Occipital lobe (tissue), 2 donors: ENCODE results near the gene DLX4. TPM values are rescaled to one million over a fixed set of nuclear protein-coding genes. Genes with fewer than 3 reads are reported as not detected.

Source experiments
- DNase-seq: peaks from one replicate; lab custom pipeline; 2025; lab: John Stamatoyannopoulos, UW
- total RNA-seq: library from RNA; depleted of rRNA; stranded (reverse); fragments of >200 nt; gene quantifications from one replicate; pipeline ENCODE4 v1.2.3, GENCODE V29; 2014

The DLX4 gene
- total RNA-seq, 1 donor from 2014 or later, result not detected

- DNase-seq, result no peak
Observed at GRCh38 chr17:49946964-49947584, 21.9 kb upstream of the DLX4 start.

DNA sequence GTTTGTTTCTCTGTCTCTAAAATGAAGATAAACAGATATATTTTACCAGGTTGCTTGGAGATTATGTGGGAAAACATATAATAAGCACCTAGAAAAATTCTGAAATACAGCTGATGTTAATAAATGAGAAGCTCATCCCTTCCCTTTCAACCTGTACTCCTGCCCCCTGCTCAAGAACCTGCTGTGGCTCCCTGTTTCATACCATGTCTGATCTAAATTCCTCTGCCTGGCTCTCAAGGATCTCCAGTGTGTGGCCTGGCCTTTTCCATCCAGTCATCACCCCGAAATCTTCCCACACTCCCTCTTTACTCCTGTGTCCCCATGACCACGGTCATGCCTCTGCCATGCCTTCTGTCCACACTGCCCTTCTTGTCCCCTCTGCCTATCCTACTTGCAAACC is 19.4 kb upstream of the DLX4 start:
- DNase-seq, result no peak

DNA sequence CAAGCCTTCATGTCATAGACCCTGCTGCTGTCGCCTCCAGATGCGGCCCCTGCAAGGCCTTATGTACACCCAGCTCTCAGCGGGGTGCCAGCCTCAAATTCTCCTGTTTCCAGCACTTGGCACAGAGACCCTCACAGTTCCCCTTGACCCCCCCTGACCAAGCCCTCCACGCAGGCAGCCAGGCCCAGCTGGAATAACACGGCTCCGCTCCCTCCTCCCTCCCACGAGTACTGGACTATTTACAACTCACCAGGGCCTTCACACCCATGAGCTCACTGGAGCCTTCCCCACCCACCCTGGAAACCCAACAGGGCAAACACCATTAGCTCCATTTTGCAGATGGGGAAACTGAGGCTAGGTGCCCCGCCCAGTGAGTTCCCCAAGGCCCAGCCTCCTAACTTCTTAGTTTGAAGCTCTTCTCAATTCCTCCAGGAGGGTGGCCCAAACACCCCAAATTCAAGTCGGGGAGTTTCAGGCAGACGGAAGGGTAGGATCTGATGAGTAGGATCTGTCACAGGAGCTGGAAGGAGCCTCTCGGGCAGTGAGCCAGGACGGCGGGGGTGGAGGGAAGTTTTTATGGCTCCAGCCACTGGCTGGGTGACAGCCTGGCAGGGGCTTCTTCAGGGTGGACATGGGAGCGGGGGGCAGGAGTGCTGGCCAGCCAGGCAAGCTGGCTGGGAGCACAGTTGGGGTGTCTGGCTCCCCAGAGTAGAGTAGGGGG is 17.5 kb upstream of the DLX4 start:
- no peak for DNase-seq

DNA sequence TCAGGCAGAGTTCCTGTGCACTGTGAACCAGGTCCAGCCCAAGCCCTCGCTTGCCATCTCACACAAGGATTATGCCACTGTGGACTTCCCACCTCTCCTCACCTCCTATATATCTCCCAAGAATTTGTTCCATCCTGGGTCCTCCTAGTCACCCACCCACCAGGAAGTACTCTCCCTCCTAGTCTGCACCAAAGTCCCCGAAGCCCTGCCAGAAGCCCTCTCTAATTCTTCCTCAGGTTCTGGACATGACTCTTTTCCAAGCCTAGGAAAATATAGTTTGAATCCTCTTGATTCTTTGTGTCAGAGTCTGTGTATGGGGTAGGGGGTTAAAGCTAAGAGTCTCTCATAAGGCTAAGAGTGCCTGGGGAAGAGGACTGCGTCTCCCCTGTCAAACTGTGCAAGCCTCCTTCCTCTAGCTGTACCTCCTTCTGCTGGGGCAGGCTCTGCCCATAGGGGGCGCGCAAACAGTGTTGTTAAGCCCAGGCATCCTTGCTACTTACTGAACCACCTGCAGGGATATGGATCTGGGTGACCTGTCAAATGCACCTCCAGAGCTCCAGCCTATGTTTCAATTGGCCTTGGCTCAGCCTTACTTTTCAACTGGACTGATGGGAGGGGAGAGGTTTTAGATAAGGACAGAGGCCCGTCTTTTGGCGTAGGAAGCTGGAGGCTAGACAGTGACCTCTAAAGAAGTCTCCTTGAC is 16.6 kb upstream of the DLX4 start:
- no peak for DNase-seq

DNA sequence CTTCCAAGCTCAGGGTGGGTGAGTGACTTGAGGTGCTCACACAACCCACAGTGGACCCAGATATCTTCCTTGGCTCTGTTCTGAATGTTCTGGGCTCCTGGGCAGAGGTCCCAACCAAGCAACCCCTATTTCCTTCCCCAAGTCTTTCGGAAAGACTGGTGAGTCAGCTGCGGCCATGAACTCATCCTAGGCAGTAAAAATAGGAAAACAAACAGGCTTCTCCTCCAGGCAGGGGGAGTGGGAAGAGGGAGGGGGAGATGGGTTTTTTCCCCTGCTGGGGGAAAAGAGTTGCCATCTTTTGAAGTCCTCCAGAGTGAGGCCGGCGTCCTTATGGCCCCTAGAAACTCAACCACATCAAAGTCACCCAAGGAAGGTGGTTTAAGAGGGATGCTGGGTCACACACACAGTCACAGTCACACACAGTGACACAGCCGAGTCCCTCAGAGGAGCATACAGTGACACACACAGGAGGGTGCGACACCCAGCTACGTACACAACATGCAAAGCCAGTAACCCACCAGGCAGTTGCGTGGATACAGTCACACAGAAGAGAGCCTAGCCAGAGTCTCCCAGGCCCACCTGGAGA is 16.0 kb upstream of the DLX4 start:
- DNase-seq, result no peak

- DNase-seq, result no peak
Observed at GRCh38 chr17:49955157-49955556, 13.8 kb upstream of the DLX4 start.

GRCh38 chr17:49956780-49957179 is 12.2 kb upstream of the DLX4 start:
- DNase-seq, result no peak

DNA sequence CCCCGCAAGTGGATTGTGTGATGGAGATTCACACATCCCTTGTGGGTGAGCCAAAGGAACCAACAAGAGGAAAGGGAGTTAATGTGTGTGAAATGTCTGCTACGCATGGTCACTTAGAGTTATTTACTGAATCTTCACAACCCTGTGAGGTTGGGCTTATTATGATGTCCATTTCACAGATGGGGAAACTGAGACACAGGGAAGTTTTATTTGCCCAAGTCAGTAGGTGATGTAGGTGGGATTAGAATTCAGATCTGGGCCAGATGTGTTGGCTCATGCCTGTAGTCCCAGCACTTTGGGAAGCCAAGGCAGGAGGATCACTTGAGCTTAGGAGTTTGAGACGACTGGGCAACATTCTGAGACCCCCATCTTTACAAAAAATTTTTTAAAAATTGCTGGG is 11.6 kb upstream of the DLX4 start:
- DNase-seq, result no peak

- DNase-seq, result no peak
Observed at GRCh38 chr17:49958723-49959122, 10.3 kb upstream of the DLX4 start.

- DNase-seq, result no peak
Observed at GRCh38 chr17:49959183-49959935, 9.6 kb upstream of the DLX4 start.

GRCh38 chr17:49962599-49963308 is 6.2 kb upstream of the DLX4 start:
- DNase-seq, result no peak

GRCh38 chr17:49963309-49963625 is 5.7 kb upstream of the DLX4 start:
- no peak for DNase-seq

DNA sequence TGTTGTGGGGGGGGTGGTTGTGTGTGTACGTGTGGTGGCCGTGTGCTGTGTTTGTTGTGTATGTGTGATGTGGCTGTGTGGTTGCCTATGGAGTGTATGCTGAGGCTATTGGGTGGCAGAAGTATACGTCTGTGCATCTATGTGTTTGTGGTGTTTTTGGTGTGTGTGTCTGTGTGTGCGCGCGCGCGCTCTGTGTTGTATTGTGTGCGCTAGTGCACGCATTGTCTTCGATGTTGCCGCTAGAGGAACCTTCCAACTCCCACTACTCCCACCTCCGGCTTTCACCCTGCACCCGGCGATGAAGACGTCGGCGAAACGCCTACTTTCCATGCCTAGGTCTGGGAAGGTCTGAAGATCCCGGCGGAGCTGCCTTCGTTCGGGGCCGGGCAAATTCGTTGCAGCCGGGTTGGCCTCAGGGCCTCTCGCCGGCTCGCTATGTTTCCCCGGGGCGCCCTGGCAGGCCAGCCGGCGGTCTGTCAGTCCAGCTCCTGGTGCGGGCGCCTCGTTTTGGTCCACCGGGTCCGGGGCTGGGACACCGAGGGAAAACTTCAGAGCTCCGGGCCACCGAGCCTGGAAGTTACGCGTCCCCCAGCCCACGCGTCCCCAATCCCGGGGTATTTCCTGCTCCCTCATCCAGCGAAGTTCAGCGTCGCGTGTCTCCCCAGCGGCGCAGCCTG is 5.2 kb upstream of the DLX4 start:
- DNase-seq, result no peak

GRCh38 chr17:49964303-49964768 is 4.7 kb upstream of the DLX4 start:
- DNase-seq, result no peak

GRCh38 chr17:49964769-49965523 is 4.0 kb upstream of the DLX4 start:
- DNase-seq, result no peak

GRCh38 chr17:49965524-49965909 is 3.5 kb upstream of the DLX4 start:
- DNase-seq, result no peak

GRCh38 chr17:49966767-49967166 is 2.2 kb upstream of the DLX4 start:
- DNase-seq, result no peak

GRCh38 chr17:49967205-49967604 is 1.8 kb upstream of the DLX4 start:
- DNase-seq, result no peak

- DNase-seq, result no peak
Observed at GRCh38 chr17:49967621-49968404, 1.2 kb upstream of the DLX4 start.
